GM12872 (cell line): Measurements from ENCODE around the gene CCDC50.

Experiments
- CTCF ChIP-seq: IDR thresholded peaks from 3 replicates; pipeline ENCODE4 v1.5.1; 2011; ENCODE audit warnings: low read depth, mild to moderate bottlenecking, low read length, moderate library complexity; ENCODE audit not compliant: insufficient read depth

The CCDC50 gene

GRCh38 chr3:191320316-191320715 is 8.9 kb upstream of the CCDC50 start:
- TF ChIP-seq CTCF, result no peak

GRCh38 chr3:191321019-191321767 is 8.0 kb upstream of the CCDC50 start:
- no peak for TF ChIP-seq CTCF

GRCh38 chr3:191324936-191325335 is 4.3 kb upstream of the CCDC50 start:
- TF ChIP-seq CTCF, result no peak

GRCh38 chr3:191327526-191327925 is 1.7 kb upstream of the CCDC50 start:
- no peak for TF ChIP-seq CTCF

GRCh38 chr3:191328383-191328961 is 722 bp upstream of the CCDC50 start:
- TF ChIP-seq CTCF, result no peak

GRCh38 chr3:191329654-191330529 is 698 bp downstream of the CCDC50 start, which contains the start of gene UTS2B:
Gene UTS2B (minus strand): TSS chr3:191330526. CDS start chr3:191282189, 48,337 bp downstream.
- no peak for TF ChIP-seq CTCF

- no peak for TF ChIP-seq CTCF
These were observed 1.4 kb downstream of the CCDC50 start for GRCh38 chr3:191330530-191331048.
